Right lobe of liver (tissue), 6 donors: Measurements from ENCODE around the gene KCNF1. TPM values are rescaled to one million over a fixed set of nuclear protein-coding genes. Genes with fewer than 3 reads are reported as not detected.

Experiments
- ATAC-seq, 4 donors: fragments of 200-7000 bp; cut with Tn5 transposase; one replicate each; pipeline ENCODE4 v1.9.1; 2020; ENCODE audit warnings: mild to moderate bottlenecking in 4 of 4, moderate library complexity in 4 of 4
- DNase-seq, 3 donors: peaks; one replicate each; pipeline ENCODE4 v3.0.0-alpha.2; 2020
- H3K27ac ChIP-seq, 3 donors: fragments of 200-600 bp; one replicate each; pipeline ENCODE4 v1.8.0; 2022
- H3K27me3 ChIP-seq, 2 donors: fragments of 200-600 bp; one replicate each; pipeline ENCODE4 v1.8.0; 2022
- H3K36me3 ChIP-seq, 4 donors: fragments of 200-600 bp; sonication (generic) in 1 of 4; one replicate each; pipeline versions ENCODE4 v1.5.1 to v1.8.0; 2017 to 2022; ENCODE audit warnings: control low read depth in 1 of 4
- H3K4me1 ChIP-seq, 4 donors: fragments of 200-600 bp; sonication (generic) in 1 of 4; one replicate each; pipeline versions ENCODE4 v1.5.1 to v1.8.0; 2017 to 2022; ENCODE audit warnings: control low read depth in 1 of 4
- H3K4me3 ChIP-seq, 3 donors: fragments of 200-600 bp; one replicate each; pipeline ENCODE4 v1.8.0; 2022
- H3K9me3 ChIP-seq, 4 donors: fragments of 200-600 bp; sonication (generic) in 1 of 4; one replicate each; pipeline versions ENCODE4 v1.5.1 to v1.8.0; 2017 to 2022; ENCODE audit warnings: control low read depth in 1 of 4
- CTCF ChIP-seq, 4 donors: fragments of 200-600 bp in 3 of 4; fragments of 450-650 bp in 1 of 4; IDR thresholded peaks; one replicate each; pipeline versions ENCODE4 v1.5.1 to v1.8.0; 2016 to 2022; ENCODE audit warnings: antibody characterized with exemption in 4 of 4, mild to moderate bottlenecking in 2 of 4
- POLR2A ChIP-seq: fragments of 450-650 bp; IDR thresholded peaks from one replicate; pipeline ENCODE4 v1.6.1; 2017; ENCODE audit warnings: antibody characterized with exemption, mild to moderate bottlenecking
- WGBS: methylation state at CpG from one replicate; pipeline ENCODE4 v1.1.6; 2018; ENCODE audit warnings: low coverage, low lambda C conversion rate; ENCODE audit not compliant: insufficient coverage; ENCODE audit errors: missing lambda C conversion rate; 5-methylcytosine and 5-hydroxymethylcytosine counted together
- intact Hi-C, 2 donors: fragments of 100-400 bp; cut with DNase I; formaldehyde crosslinking; loops; one replicate each; pipeline versions ENCODE4 v1.11.2 to v1.14.1; 2022
- long read RNA-seq: library from polyadenylated mRNA; unstranded; transcript quantifications from one replicate; pipeline ENCODE4 v2.0.0, GENCODE V29; 2019
- total RNA-seq, 6 experiments: library from RNA; depleted of rRNA in 2 of 6; stranded (reverse); fragments of >200 nt in 2 of 6; fragmentation: NEBNext Ultra II Directional in 3 of 6; extraction: Animal tissue kit (Norgen Biotek cat#: 25700) in 3 of 6; gene quantifications; one replicate each; pipeline versions ENCODE4 v1.1.0 to v1.2.4, GENCODE V29; 2016 to 2023
- donor health status: DM: no; HTN: yes; CAD: no.
- donor health status: DM: no; HTN: no; CAD: no.
- donor health status: DM: no; HTN: no; CAD: no.
- donor health status: DM: no; HTN: yes; CAD: no.
- donor health status: DM: no; HTN: yes; CAD: no.

The KCNF1 gene, protein sequence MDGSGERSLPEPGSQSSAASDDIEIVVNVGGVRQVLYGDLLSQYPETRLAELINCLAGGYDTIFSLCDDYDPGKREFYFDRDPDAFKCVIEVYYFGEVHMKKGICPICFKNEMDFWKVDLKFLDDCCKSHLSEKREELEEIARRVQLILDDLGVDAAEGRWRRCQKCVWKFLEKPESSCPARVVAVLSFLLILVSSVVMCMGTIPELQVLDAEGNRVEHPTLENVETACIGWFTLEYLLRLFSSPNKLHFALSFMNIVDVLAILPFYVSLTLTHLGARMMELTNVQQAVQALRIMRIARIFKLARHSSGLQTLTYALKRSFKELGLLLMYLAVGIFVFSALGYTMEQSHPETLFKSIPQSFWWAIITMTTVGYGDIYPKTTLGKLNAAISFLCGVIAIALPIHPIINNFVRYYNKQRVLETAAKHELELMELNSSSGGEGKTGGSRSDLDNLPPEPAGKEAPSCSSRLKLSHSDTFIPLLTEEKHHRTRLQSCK
- total RNA-seq, result not detected
- long read RNA-seq, result 0 reads

- Histone ChIP-seq H3K9me3 (no peaks in the 10 kb centered on the region), H3K27ac (no peak within 1 kb of the TSS), H3K4me1 (peaks cover 0 to 4% (median 0%) of the 10 kb centered on the region in 4 donors), H3K4me3 (no peak within 1 kb of the TSS), H3K36me3 (no peaks in the 10 kb centered on the region), H3K27me3 (peaks cover 0 to 10% of the 10 kb centered on the region in 2 donors)
- DNase-seq, result no peak
- intact Hi-C loops, result no loop called here
- 0% methylated on average over 1 of the region's 53 CpGs for WGBS
- peak in 2 of 4 donors; percentile 4 to 26 for TF ChIP-seq CTCF (IDR thresholded peaks at IDR 0.05)
- TF ChIP-seq POLR2A, result no peak
- ATAC-seq, result peak; percentile 7 to 79 (median 44)
Observed at GRCh38 chr2:10911291-10912075, at the start of gene KCNF1. Gene KCNF1, plus strand, starts transcription at chr2:10911934. Its CDS starts 493 bp downstream, at chr2:10912427.

DNA sequence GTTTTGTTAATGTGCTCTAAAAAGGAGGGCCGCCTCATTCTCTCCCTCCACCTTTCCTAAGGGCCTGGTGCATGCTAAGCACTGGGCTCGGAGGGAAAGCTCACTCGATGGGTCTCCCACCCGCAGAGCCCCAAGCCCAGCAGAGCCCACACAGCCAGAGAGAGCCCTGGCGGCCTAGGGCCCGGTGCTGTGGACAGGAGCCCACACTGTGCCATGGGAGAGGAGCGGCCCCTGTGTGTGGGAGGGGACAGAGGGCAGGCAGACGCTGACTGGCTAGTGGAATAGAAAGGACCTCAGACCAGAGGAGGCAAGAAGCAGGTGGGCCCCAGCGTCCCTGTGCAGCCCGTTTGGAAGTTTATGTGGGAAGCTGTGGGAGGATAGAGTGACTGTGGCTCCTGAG is 49.4 kb upstream of the KCNF1 start:
- Histone ChIP-seq H3K4me3 (no peak overlapping the region), H3K27ac (no peak overlapping the region), H3K27me3 (no peaks in the 10 kb centered on the region), H3K9me3 (no peaks in the 10 kb centered on the region), H3K4me1 (no peaks in the 10 kb centered on the region), H3K36me3 (no peaks in the 10 kb centered on the region)
- DNase-seq (no peak), ATAC-seq (no peak)
- WGBS, result 82% methylated on average over 3 of the region's 10 CpGs
- intact Hi-C loops, result no loop called here
- TF ChIP-seq CTCF (IDR thresholded peaks at IDR 0.05) (no peak), POLR2A (no peak)

DNA sequence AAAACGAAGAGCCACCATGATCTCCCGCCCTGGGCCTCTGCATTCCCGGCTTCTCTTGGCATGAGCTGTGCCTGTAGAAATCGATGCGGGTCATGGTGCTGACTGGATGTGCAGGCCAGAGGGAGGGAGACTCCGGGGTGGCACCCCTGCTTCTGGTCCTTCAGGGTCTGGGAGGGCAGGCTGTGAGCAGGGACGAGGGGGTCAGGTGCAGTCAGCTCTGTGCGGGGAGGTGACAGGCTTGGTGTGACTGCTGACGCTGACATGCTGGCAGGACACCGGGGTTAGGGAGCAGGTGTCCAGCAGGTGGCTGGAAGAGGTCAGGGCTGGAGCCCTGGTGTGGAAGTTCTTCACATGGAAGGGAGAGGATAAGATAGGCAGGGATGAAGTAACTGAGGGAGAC is 48.7 kb upstream of the KCNF1 start:
- DNase-seq (no peak), ATAC-seq (no peak)
- H3K4me1 ChIP-seq, result no peaks in the 10 kb centered on the region
- no peak overlapping the region for H3K27ac ChIP-seq
- H3K36me3 ChIP-seq, result no peaks in the 10 kb centered on the region
- intact Hi-C loops, result no loop called here
- no peaks in the 10 kb centered on the region for H3K9me3 ChIP-seq
- TF ChIP-seq POLR2A (no peak), CTCF (IDR thresholded peaks at IDR 0.05) (no peak)
- 73% methylated on average over 4 of the region's 10 CpGs for WGBS
- no peak overlapping the region for H3K4me3 ChIP-seq
- H3K27me3 ChIP-seq, result no peaks in the 10 kb centered on the region

DNA sequence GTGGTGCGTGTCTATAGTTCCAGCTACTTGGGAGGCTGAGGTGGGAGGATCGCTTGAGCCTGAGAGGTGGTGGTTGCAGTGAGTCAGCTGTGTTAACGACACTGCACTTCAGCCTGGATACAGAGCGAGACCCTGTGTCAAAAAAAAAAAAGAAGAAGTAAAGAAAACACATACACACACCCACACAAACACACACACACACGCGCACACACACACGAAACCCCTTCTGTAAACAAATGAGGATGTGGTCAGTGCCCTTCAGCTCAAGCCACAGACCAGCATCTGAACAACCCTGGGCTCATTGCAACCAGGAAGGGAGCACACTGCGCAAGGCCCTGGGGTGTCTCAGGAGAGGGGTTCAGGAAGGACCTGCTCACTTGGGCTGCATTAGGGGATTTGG is 47.9 kb upstream of the KCNF1 start:
- H3K4me1 ChIP-seq, result no peaks in the 10 kb centered on the region
- WGBS, result 33% methylated on average over 5 of the region's 8 CpGs
- DNase-seq (peak in 1 of 3 donors; percentile 28), ATAC-seq (peak; percentile 43 to 80 (median 66))
- no peak for TF ChIP-seq CTCF (IDR thresholded peaks at IDR 0.05)
- no peak for TF ChIP-seq POLR2A
- H3K4me3 ChIP-seq, result no peak overlapping the region
- no peaks in the 10 kb centered on the region for H3K27me3 ChIP-seq
- no peak overlapping the region for H3K27ac ChIP-seq
- intact Hi-C loops, result no loop called here
- H3K36me3 ChIP-seq, result no peaks in the 10 kb centered on the region
- no peaks in the 10 kb centered on the region for H3K9me3 ChIP-seq
